SK-N-SH treated with all-trans-retinoic acid at 6 μM for 48 hours (cell line): ENCODE results near the gene IKZF2.

Experiments
- ATAC-seq: fragments of 200-7000 bp; cut with Tn5 transposase; 3 replicates; pipeline ENCODE4 v1.9.1; 2020; ENCODE audit warnings: mild to moderate bottlenecking, moderate library complexity
- CSDC2 ChIP-seq: fragments of 250-450 bp; sonication (Bioruptor Pico); IDR thresholded peaks from 2 replicates; pipeline ENCODE4 v1.5.0; 2020; ENCODE audit warnings: mild to moderate bottlenecking, moderate library complexity
- CSRNP3 ChIP-seq: fragments of 250-450 bp; sonication (Bioruptor Pico); IDR thresholded peaks from 2 replicates; pipeline ENCODE4 v1.5.1; 2021; ENCODE audit warnings: mild to moderate bottlenecking, moderate library complexity
- ESRRG ChIP-seq: fragments of 250-450 bp; sonication (Bioruptor Pico); IDR thresholded peaks from 2 replicates; pipeline ENCODE4 v1.6.1; 2021; ENCODE audit warnings: mild to moderate bottlenecking
- GLIS3 ChIP-seq: fragments of 250-450 bp; sonication (Bioruptor Pico); IDR thresholded peaks from 2 replicates; pipeline ENCODE4 v1.5.0; 2020; ENCODE audit warnings: mild to moderate bottlenecking, moderate library complexity
- ISL1 ChIP-seq: fragments of 250-450 bp; sonication (Bioruptor Pico); IDR thresholded peaks from 2 replicates; pipeline ENCODE4 v2.1.2; 2022; ENCODE audit warnings: mild to moderate bottlenecking, moderate library complexity
- OSR1 ChIP-seq: fragments of 250-450 bp; sonication (Bioruptor Pico); IDR thresholded peaks from 2 replicates; pipeline ENCODE4 v1.8.0; 2022; ENCODE audit warnings: moderate library complexity, mild to moderate bottlenecking, inconsistent platforms
- PATZ1 ChIP-seq: fragments of 250-450 bp; sonication (Bioruptor Pico); IDR thresholded peaks from 2 replicates; pipeline ENCODE4 v1.8.0; 2020; ENCODE audit warnings: mild to moderate bottlenecking, moderate library complexity, borderline replicate concordance
- POU6F1 ChIP-seq: fragments of 250-450 bp; sonication (Bioruptor Pico); IDR thresholded peaks from 2 replicates; pipeline ENCODE4 v1.8.0; 2021; ENCODE audit warnings: low read depth, mild to moderate bottlenecking, moderate library complexity, borderline replicate concordance
- PPARA ChIP-seq: fragments of 250-450 bp; sonication (Bioruptor Pico); IDR thresholded peaks from 2 replicates; pipeline ENCODE4 v1.5.0; 2020; ENCODE audit warnings: mild to moderate bottlenecking, borderline replicate concordance
- RARB ChIP-seq: fragments of 250-450 bp; sonication (Bioruptor Pico); IDR thresholded peaks from 2 replicates; pipeline ENCODE4 v1.8.0; 2021; ENCODE audit warnings: mild to moderate bottlenecking, moderate library complexity
- SNAI2 ChIP-seq: fragments of 250-450 bp; sonication (Bioruptor Pico); IDR thresholded peaks from 2 replicates; pipeline ENCODE4 v1.5.0; 2020; ENCODE audit warnings: mild to moderate bottlenecking, moderate library complexity
- TCF4 ChIP-seq: fragments of 250-450 bp; sonication (Bioruptor Pico); IDR thresholded peaks from 2 replicates; pipeline ENCODE4 v1.8.0; 2021; ENCODE audit warnings: mild to moderate bottlenecking, moderate library complexity, borderline replicate concordance
- TOX ChIP-seq: fragments of 250-450 bp; sonication (Bioruptor Pico); IDR thresholded peaks from 2 replicates; pipeline ENCODE4 v1.8.0; 2021; ENCODE audit warnings: mild to moderate bottlenecking, moderate library complexity, borderline replicate concordance
- ZFP3 ChIP-seq: fragments of 250-450 bp; sonication (Bioruptor Pico); IDR thresholded peaks from 2 replicates; pipeline ENCODE4 v1.5.0; 2020; ENCODE audit warnings: mild to moderate bottlenecking, moderate library complexity
- ZFP30 ChIP-seq: fragments of 450-650 bp; formaldehyde crosslinking; IDR thresholded peaks from 2 replicates; pipeline ENCODE4 v1.5.0; 2022; ENCODE audit warnings: mild to moderate bottlenecking, moderate library complexity
- ZNF565 ChIP-seq: fragments of 450-650 bp; formaldehyde crosslinking; conservative IDR thresholded peaks from 2 replicates; pipeline ENCODE4 v1.5.0; 2020; ENCODE audit warnings: low read depth, mild to moderate bottlenecking, moderate library complexity
- ZNF70 ChIP-seq: fragments of 450-650 bp; formaldehyde crosslinking; IDR thresholded peaks from 2 replicates; pipeline ENCODE4 v1.5.0; 2020; ENCODE audit warnings: mild to moderate bottlenecking, moderate library complexity
- ZNF8 ChIP-seq: fragments of 450-650 bp; formaldehyde crosslinking; IDR thresholded peaks from 2 replicates; pipeline ENCODE4 v1.5.0; 2020; ENCODE audit warnings: mild to moderate bottlenecking, moderate library complexity
- TF ChIP-seq, protein P1 (sequence below): fragments of 250-450 bp; sonication (Bioruptor Pico); IDR thresholded peaks from 2 replicates; pipeline ENCODE4 v1.5.1; 2020; ENCODE audit warnings: low read depth, mild to moderate bottlenecking, moderate library complexity

The IKZF2 gene

DNA sequence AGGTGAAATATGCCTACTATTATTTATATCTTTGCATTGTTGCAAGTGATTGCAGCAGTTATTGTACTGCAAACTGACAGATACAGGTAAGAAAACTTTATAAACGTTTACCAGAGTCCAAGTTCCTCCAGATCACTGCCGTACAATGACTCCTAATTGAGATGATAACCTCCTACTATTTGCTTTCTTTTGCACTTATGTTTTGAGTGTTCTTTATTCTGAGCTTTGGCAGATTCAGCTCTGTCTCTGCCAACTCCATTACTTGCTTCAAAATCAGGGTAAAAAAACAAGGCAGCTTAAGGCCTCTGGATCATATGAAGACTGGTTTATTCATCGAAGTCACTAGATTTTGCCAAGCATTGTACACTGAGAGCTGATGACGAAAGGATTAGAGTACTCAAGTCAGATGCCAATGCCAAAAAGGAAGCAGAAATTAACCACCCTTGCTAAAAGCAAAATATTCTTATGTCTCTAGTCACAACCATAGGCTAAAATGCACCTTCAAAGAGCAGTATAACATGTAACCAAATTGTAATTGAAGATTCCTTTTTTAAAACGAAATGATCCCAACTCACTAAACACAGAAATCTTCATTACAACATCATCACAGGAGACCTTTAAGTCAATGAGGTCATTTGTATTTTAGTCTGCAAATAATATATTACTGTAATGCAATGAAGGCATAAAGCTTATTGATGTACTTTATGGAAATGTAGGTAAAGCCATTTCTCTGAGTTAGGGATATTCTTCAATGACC is 10.5 kb upstream of the IKZF2 start:
- ATAC-seq: peak; percentile 72
- TF ChIP-seq SNAI2 (no peak), ISL1 (CRISPR knock-in tag) (peak; percentile 64; the same call in 1 of the 2 replicates)

DNA sequence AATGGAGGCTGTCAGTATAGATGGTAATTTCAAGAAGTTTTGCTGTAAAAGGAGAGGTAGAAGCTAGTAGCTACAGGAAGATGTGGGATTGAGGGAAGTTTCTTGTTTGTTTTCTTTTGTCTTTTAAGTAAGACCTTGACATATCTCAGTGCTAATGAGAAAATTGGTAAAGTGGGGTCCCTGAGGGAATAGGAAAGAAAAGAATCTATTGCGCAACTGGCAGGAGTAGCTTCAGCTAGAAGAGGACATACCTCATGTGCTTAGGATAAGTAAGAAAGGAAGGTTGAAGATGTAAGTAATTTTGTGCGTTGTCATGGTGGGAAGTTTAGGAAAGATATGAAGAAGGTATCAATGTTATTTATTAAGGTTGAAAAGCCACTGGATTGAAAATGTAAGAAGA is 8.4 kb upstream of the IKZF2 start:
- TF ChIP-seq ZFP3 (CRISPR knock-in tag) (no peak), GLIS3 (CRISPR knock-in tag) (no peak), CSRNP3 (CRISPR knock-in tag) (no peak), TOX (CRISPR knock-in tag) (no peak), SNAI2 (no peak), PPARA (CRISPR knock-in tag) (no peak), CSDC2 (CRISPR knock-in tag) (no peak), ZNF565 (CRISPR knock-in tag) (no peak), ZNF8 (CRISPR knock-in tag) (no peak), POU6F1 (no peak), ESRRG (no peak)
- TF ChIP-seq, protein P1, sequence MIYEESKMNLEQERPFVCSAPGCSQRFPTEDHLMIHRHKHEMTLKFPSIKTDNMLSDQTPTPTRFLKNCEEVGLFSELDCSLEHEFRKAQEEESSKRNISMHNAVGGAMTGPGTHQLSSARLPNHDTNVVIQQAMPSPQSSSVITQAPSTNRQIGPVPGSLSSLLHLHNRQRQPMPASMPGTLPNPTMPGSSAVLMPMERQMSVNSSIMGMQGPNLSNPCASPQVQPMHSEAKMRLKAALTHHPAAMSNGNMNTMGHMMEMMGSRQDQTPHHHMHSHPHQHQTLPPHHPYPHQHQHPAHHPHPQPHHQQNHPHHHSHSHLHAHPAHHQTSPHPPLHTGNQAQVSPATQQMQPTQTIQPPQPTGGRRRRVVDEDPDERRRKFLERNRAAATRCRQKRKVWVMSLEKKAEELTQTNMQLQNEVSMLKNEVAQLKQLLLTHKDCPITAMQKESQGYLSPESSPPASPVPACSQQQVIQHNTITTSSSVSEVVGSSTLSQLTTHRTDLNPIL (CRISPR knock-in tag): no peak
- no peak for ATAC-seq

- TF ChIP-seq ZFP3 (CRISPR knock-in tag) (no peak), ZNF70 (CRISPR knock-in tag) (no peak), CSDC2 (CRISPR knock-in tag) (no peak), PATZ1 (CRISPR knock-in tag) (no peak), PPARA (CRISPR knock-in tag) (no peak), ZNF565 (CRISPR knock-in tag) (no peak), CSRNP3 (CRISPR knock-in tag) (no peak), GLIS3 (CRISPR knock-in tag) (no peak), TOX (CRISPR knock-in tag) (no peak), POU6F1 (no peak), TCF4 (CRISPR knock-in tag) (no peak), ESRRG (no peak), ZNF8 (CRISPR knock-in tag) (no peak), ZFP30 (CRISPR knock-in tag) (no peak), SNAI2 (no peak), RARB (no peak), OSR1 (CRISPR knock-in tag) (no peak), ISL1 (CRISPR knock-in tag) (no peak)
- TF ChIP-seq, protein P1 (CRISPR knock-in tag): no peak
- ATAC-seq: no peak
Observed at GRCh38 chr2:213157242-213157641, 5.8 kb upstream of the IKZF2 start.
